Occipital lobe (tissue), 2 donors: ENCODE measurements around the gene S100A13. TPM values are rescaled to one million over a fixed set of nuclear protein-coding genes. Genes with fewer than 3 reads are reported as not detected.
"Not testable (repeated sequence)": the region's sequence is repeated elsewhere in the genome, so short reads cannot be mapped to it uniquely, and the experiment has no call there.

Source experiments
- DNase-seq: peaks from one replicate; lab custom pipeline; 2025; lab: John Stamatoyannopoulos, UW
- total RNA-seq: library from RNA; depleted of rRNA; stranded (reverse); fragments of >200 nt; gene quantifications from one replicate; pipeline ENCODE4 v1.2.3, GENCODE V29; 2014

S100A13 gene
- 5.3 TPM for total RNA-seq

DNA sequence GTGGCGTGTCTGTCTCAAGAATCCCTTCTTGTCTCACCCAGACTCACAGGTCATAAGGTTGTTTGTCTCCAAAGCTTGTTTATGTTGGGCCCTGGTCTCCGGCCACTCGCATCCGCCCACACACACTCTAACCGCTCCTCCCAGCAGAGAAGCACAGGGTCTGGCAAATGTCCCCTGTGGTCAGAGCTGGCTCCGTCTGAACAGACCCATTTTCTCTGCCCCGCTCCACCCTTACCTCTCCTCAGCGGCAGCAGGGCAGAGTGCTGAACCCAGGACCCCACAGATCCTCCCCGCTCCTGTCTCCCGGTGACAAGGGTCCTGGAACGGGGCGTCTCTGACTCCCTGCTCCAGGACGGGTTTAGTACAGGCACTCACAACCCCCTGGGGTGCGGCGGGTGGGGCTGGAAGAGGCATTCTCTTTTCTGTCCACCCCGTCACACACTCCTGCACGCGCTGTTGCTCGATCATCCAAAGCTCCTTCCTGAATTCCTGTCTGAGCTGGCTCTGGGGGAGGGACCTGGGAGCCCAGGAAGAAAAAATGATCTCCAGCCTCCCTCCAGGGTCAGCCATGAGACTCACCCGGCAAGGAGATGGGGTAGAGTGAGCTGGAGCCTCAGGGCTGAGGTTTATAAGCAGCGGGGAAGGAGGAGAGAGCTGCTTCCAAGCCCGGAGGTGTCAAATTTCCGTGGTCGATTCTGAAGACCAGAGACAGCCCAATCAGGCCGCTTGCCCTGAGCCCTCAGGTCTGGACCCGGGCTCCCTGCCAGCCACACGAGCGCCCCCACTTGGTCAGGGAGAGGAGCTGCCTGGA, at the start of gene S100A13:
Gene S100A13, minus strand, starts transcription at position 602 of the 811 bp plus-strand sequence. CDS start 1,033 bp downstream, outside the sequence.
- peak; percentile 57 for DNase-seq

DNA sequence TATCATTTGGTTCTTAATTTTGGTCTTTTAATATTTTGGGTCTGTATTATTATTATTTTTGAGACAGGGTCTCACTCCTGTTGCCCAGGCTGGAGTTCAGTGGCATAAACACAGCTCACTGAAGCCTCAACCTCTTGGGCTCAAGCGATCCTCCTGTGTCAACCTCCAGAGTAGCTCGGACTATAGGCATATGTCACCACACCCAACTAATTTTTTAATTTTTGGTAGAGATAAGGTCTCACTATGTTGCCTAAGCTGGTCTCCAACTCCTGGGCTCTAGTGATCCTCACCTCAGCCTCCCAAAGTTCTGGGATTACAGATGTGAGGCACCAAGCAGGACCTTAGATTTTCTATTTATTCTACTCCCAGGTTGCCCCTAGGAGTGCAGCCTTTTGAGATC, 46.2 kb upstream of the S100A13 start:
- no peak for DNase-seq

DNA sequence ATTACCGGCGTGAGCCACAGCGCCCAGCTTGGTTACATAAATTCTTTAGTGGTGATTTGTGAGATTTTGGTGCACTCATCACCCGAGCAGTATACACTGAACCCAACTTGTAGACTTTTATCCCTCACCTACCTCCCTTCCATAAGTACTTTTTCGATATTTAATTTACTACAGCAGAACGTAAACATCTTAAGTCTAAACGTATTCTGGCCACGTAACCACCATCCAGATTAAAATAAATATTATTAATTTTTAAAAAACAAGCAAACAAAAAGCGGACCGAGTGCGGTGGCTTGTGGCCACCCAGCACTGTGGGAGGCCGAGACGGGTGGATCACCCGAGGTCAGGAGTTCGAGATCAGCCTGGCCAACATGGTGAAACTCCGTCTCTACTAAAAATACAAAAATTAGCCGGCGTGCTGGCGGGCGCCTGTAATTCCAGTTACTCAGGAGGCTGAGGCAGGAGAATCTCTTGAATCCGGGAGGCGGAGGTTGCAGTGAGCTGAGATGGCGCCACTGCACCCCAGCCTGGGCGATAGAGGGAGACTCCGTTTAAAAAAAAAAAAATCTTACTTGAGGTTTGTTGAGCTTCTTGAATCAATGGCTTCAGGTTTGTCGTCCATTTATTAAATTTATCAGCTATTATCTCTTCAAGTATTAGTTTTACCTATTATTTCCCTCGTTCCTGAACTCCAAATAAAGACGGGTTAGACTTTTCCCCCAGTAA, 44.5 kb upstream of the S100A13 start:
- not testable (repeated sequence) for DNase-seq

DNA sequence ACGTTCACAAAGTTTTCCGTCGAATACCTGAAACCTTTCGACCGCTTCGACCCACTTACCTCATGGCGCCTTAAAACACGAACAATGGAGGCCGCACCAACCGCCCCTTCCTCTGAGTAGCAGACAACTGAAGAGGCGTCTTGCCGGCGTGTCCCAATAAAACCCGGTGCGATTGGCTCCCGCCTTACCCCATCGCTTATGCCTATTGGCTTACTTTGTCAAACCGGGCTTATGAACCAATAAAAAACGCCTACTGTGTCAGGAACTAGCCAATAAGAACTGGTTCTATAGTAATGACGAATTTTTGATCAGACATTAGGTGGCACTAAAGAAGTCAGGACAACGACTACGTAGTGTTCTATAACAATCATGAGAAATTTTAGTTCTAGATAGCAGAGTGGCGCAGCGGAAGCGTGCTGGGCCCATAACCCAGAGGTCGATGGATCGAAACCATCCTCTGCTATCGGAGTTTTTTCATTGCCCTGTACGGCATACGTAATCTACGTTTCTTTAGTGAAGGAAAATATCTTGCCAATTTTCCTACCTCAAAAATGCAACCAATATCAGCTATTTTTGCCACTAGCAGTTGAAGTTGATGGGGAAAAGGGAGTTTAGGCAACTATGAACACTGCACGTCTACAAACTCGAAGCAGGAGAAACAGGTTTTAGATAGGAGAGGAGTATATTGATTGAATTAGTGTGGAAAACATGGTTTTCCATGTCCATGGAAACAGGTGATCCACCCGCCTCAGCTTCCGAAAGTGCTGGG, 43.7 kb upstream of the S100A13 start, which contains the start of gene ILF2:
Gene ILF2, minus strand, starts transcription at position 135 of the 769 bp plus-strand sequence. Its CDS starts 71 bp downstream, at position 64.
- DNase-seq, result peak; percentile 88

DNA sequence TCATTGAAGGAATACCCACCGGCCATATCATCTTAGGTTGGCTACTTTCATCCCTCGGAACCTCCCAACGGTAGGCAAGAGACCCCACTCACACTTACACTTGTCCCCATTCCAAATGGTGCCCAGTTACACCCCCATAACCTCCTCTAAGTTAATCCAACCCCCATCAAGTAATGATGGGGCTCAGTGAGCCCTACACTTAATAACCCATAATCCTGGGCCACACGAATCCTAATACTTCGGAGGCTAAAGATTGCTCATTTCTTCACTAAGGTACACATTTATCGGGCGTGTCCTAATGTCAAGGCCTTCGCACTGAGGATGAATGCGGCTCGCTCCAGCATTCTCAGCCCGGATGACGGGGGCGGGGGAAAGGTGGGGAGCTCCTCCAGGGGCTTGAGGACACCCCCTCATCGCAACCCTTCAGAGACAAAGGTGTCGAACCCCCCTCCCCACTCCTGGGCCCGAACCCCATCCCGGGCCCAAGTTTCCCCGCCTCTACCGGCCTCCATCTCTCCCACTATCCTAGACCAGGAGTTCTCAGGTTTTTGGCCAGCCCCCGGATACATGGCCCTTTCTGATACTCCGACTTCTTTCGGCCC, 43.1 kb upstream of the S100A13 start:
- no peak for DNase-seq

DNA sequence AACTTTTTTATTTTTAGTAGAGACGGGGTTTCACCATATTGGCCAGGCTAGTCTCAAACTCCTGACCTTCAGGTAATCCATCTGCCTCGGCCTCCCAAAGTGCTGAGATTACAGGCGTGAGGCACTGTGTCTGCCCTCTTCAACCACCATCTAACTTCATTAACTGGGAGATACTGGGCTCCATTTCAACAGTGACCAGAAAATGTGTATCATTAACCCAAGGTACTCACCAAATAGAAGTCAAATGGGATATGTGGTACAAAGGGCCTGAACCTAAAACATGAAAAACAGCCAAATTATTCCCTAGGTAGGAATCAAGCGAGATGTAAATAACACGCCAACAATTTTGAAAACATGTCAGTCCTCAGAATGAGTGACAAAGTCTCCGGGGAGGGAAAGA, 42.3 kb upstream of the S100A13 start:
- no peak for DNase-seq

DNA sequence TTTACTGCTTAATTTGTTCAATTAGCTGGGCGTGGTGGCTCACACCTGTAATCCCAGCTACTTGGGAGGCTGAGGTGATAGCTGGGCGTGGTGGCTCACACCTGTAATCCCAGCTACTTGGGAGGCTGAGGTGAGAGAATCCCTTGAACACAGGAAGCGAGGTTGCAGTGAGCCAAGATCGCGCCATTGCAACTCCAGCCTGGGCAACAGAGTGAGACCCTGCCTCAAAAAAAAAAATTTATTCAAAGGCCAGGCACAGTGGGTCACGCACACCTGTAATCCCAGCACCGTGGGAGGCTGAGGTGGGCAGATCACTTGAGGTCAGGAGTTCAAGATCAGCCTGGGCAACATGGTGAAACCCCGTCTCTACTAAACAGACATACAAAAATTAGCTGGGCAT, 41.4 kb upstream of the S100A13 start:
- not testable (repeated sequence) for DNase-seq

DNA sequence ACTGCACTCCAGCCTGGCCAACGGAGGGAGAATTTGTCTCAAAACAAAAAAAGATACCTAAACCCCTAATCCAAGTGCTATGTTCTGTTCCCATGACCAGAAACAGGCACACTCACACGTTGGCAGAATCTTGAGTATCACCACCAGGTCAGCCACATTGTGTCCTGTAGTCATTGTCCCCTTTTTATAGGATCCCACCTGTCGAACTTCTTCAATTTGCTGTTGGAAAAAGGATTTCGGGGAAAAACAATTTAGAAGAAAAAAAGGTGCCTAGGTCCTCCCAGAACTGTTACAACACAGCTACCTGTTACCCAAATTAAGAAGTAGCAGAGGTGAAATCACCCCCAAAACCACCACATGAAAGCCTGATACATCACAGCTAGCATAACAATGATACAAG, 40.1 kb upstream of the S100A13 start:
- DNase-seq, result no peak

DNA sequence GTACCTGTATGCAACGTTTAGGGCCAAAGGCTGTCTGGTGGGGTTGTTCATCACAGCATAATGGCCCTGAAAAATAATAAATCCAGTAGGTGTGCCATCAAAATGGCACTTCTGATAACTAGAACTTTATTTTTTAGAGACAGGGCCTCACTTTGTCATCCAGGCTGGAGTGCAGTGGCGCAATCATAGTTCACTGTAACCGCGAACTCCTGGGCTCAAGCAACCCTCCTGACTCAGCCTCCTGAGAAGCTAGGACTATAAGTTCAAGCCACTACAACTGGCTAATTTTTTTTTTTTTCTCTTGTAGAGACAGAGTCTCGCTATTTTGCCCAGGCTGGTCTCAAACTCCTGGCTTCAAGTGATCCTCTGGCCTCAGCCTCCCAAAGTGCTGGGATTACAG, 35.9 kb upstream of the S100A13 start:
- no peak for DNase-seq

DNA sequence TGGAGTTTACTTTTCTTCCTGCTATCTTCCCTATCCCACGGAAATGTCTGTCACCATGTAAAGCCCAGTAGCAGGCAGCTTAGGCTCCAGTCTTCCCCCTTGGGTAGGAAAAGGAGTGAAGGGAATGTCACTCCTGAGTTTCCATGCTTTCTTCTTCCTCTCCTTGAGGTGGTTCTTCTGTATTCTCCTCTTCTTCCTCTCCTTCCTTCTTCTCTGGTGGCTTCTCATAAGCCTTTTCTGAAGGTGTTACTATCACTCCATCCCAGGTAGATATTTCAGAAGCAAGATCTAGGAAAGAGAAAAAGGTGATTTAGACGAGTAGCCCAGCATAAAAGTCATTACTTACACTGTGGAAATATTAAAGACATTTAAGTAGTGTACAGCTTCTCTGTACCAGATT, 35.0 kb upstream of the S100A13 start:
- DNase-seq, result no peak

DNA sequence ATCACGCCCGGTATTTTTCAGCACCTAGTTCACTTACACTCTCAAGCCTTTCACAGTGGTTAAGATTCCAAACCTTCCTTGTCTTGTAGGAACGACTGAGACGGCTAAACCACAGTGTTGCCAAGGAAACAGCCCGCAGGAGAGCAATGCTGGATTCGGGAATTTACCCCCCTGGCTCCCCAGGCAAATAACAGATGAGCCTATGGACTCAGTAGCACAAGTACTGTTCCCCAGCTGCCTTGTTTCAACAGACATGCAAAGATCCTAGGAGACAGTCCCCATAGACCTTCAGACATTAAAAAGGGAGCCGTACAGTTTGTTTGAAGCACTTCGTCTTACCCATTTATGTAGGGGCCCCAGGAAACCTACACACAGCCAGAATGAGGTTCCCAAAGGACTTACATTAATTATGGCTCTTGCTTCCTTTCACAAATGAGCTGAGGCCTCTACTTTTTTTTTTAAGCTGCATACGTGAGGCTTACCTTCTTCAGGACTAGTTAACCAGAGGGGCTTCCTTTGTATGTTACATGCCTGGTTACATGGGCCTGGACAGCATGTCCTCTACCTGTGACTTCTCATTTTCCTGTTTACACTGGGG, 33.9 kb upstream of the S100A13 start:
- DNase-seq, result no peak

DNA sequence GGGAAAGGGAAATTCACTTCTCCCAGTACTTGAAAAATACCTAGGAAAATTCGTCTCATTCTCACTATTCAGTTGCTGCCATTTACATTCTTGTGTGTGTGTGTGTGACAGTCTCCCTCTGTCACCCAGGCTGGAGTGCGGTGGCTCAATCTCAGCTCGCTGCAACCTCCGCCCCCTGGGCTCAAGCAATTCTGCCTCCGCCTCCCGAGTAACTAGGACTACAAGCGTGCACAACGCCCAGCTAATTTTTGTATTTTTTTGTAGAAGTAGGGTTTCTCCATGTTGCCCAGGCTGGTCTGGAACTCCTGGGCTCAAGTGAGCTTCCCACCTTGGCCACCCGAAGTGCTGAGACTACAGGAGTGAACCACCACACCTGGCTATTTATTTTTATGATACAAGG, 32.4 kb upstream of the S100A13 start:
- no peak for DNase-seq

DNA sequence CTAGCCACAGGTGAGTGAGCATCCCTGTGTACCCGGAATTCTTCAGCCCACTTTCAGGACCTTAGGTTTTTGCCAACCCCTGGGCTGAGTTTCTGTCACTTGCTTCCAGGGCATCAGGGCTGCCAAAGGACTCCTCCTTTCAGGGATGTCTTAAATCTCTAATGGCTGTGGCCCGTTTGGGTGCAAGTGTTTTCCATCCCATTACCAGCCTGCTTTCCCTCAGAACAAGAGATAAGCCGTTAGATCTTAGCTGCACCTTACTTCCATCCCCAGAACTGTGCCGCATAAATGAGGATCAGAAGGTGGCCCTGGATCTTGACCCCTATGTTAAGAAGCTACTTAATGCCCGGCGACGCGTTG, 31.9 kb upstream of the S100A13 start:
- no peak for DNase-seq

DNA sequence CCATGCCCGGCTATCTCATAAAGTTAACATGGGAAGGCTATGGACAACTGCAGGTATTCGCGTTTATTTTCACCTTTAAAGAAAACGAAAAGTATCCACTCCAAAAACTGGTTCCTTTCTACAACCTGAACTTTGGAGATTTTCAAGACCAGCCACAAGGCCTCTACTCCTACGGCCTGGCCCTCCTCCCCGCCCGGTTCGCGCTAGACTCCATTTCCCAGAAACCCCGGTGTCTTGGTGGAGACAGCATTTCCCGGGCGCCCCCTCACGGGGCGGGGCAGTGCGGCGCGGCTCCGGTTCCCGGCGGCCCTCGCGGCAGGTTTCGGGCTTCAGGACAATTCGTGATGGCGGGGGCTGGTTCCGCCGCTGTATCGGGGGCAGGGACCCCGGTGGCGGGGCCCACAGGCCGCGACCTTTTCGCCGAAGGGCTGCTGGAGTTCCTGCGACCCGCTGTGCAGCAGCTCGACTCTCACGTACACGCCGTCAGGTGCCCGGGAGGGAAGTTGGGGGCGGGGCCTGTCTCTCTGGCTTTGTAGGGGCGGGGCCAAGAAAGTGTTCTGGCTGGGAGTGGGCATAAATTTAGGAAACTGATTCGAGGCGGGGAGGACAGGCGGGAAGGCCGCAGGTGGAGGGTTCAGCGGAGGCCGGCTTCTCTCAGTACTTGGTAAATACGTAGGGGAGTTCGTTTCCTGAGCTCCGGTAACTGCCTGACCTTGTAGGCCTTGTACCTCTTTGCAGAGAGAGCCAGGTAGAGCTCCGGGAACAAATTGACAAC, 31.3 kb upstream of the S100A13 start, which contains the start of gene SNAPIN:
Gene SNAPIN, plus strand, starts transcription at position 304 of the 775 bp plus-strand sequence. Its CDS starts 41 bp downstream, at position 345.
- DNase-seq, result peak; percentile 88

DNA sequence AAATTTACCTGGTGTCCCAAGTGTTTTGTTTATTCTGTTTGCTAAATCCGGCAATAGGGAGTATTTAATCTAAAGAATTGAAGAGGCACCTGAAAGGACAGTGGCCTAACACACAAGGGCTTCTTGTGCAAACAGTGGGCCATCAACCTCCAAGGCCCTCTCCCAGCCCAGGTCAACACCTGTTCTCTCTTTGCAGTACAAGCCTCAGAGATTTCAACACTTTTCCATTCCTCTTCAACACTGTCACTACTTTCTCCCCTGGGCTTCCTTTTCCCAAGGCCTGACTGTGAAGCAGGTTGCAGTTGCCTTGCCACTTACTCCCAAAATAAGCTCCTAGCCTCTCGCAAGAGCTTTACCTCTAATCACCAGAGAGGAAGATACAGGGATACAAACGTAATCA, 28.0 kb upstream of the S100A13 start:
- no peak for DNase-seq

DNA sequence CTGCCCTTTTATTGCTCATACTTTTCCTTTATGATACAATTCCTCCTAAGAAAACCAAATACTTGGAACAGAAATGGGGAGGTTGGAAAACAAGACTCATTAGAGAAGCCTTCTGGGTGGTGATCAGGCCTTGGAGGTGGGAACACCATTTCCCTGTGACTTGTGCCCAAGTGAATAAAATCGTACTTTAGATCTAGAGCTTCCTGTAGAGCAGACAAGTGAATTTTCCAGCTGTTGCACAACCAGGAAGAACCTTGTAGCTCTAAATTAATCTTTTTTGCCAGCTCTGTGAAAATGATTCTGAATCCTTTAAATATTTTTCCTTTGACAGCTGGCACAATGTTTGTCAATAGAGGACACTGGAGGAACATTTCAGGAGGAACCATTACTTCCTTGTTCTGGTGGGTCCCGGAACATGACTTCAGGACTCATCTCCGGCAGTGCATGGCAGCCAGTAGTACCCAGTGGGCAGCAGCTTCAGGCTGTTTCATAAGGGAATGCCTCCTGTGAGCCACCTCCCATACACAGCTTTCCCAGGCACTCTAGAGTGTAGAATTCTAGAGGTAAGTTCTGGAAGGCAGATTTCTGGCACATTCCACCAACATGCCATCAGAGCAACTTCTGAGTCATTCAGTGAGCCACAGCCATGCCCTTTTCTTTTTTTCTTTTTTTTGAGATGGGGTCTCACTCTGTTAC, 25.6 kb upstream of the S100A13 start:
- DNase-seq, result no peak

DNA sequence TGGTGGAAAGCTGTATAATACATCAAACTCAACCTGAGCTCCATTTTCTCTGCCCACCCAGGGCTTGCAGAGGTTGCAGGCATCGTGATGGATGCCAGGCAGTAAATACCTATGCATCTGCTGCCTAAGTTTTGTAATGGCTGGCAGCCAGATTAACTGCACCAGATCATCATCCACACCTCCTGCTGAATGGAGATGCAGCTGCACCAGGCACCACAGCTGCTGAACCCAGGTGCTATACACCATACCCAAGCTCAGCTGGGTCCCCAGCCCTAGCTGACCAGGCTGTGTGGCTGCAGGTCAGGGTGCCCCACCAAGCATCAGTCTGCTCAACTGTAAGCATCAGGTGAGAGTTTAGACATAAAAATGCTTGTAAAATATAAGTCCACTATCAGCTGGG, 24.5 kb upstream of the S100A13 start:
- no peak for DNase-seq

DNA sequence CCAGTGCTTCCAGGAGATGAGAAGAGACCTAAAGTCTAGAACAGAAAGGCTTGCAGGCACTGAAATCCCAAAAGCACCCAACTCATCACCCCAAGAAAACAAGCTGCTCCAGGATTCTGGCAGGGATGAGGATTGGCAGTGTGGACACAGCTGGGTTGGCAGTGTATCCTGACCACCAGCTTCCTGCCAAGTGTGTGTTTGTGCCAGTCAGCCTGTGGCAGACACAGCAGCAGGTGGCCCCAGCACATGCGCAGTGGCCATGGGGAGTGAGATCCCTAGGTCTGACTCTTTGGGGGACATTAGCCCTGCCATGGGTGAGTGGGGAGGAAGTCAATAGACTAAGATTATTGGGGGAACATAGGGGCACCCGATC, 22.5 kb upstream of the S100A13 start:
- peak; percentile 68 for DNase-seq

DNA sequence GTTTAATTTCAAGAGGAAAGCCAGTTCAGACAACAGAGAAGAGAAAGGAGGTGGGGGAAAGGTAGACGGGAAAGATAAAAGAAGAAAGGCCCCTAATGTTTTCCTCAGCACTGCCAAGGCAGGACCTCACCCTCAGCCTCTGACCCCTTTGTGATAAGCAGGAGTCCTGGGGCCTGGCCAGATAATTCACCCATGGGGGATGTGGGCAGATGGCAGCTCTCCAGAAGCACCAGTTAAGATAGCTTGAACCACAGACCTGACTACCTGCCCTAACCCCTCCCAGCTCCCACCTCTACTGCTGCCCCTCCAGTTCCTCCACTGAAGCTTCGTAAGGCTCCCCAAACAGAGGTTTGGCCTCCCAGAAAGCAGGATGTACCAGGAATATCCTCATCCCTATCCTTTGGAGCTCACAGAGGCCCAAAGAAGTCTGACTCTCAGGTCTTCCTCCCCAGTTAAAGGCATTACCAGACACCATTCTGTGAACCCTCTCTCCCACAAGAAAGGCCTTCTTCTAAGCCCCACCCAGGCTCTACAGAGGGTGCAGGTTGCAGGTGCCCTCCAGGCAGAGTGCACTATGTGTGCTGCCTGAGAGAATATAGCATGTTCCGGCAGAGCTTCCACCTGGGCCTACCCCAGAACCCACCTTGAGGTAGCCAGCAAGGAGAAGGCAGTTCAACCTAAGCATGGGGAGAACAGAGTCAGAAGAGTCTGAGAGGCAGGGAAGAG, 22.0 kb upstream of the S100A13 start:
- no peak for DNase-seq
